Stimulated activated naive CD4-positive, alpha-beta T cell treated with Interleukin-2 at 50 U/mL for 16 hours (primary cell): ENCODE data around the gene TTBK1.

ENCODE experiments used
- DNase-seq: peaks from one replicate; lab custom pipeline; 2025; lab: John Stamatoyannopoulos, UW

The TTBK1 gene

GRCh38 chr6:43223175-43223574 lies 20.1 kb upstream of the TTBK1 start:
- no peak for DNase-seq

GRCh38 chr6:43226192-43226851 lies 17.0 kb upstream of the TTBK1 start:
- DNase-seq = no peak

GRCh38 chr6:43228951-43229802 lies 14.1 kb upstream of the TTBK1 start, which contains the start of gene DNPH1:
Gene DNPH1 (minus strand): TSS chr6:43229481. CDS start chr6:43229456, 25 bp downstream.
- DNase-seq = peak; percentile 69

GRCh38 chr6:43229803-43230620 lies 13.3 kb upstream of the TTBK1 start:
- no peak for DNase-seq

GRCh38 chr6:43231053-43231452 lies 12.2 kb upstream of the TTBK1 start:
- no peak for DNase-seq

- DNase-seq = no peak
These were observed 11.4 kb upstream of the TTBK1 start for GRCh38 chr6:43231735-43232450.

- no peak for DNase-seq
These were observed 7.4 kb upstream of the TTBK1 start for GRCh38 chr6:43235841-43236240.

- DNase-seq = no peak
These were observed 4.2 kb upstream of the TTBK1 start for GRCh38 chr6:43239054-43239453.

GRCh38 chr6:43240950-43241349 lies 2.3 kb upstream of the TTBK1 start:
- DNase-seq = no peak

GRCh38 chr6:43241446-43241845 lies 1.8 kb upstream of the TTBK1 start:
- DNase-seq = no peak

- DNase-seq = no peak
These were observed 512 bp downstream of the TTBK1 start for GRCh38 chr6:43243664-43244321.

- DNase-seq = no peak
These were observed 3.2 kb downstream of the TTBK1 start for GRCh38 chr6:43246301-43247113.

- peak; percentile 80 for DNase-seq
These were observed 4.1 kb downstream of the TTBK1 start for GRCh38 chr6:43247114-43247999.

- no peak for DNase-seq
These were observed 4.8 kb downstream of the TTBK1 start for GRCh38 chr6:43248101-43248500.

GRCh38 chr6:43248791-43249190 lies 5.5 kb downstream of the TTBK1 start:
- no peak for DNase-seq

- DNase-seq = no peak
These were observed 7.7 kb downstream of the TTBK1 start for GRCh38 chr6:43250992-43251373.

GRCh38 chr6:43253401-43253800 lies 10.1 kb downstream of the TTBK1 start:
- DNase-seq = no peak

GRCh38 chr6:43254138-43254817 lies 11.0 kb downstream of the TTBK1 start:
- DNase-seq = no peak

GRCh38 chr6:43254846-43255245 lies 11.6 kb downstream of the TTBK1 start:
- no peak for DNase-seq
